HAP-1 (cell line): ENCODE results near the gene RBSN.

Source experiments
- DNase-seq, 2 experiments: peaks; one replicate each; pipeline ENCODE4 v3.0.0-alpha.2; 2016 to 2020; ENCODE audit warnings: low spot score in 2 of 2
- H3K27me3 ChIP-seq: fragments of 250-450 bp; sonication (Bioruptor Pico); 2 replicates; pipeline ENCODE4 v1.5.1; 2020; ENCODE audit warnings: low read depth, mild to moderate bottlenecking, moderate library complexity
- H3K36me3 ChIP-seq: fragments of 250-450 bp; sonication (Bioruptor Pico); replicated peaks from 2 replicates; pipeline ENCODE4 v1.5.1; 2020; ENCODE audit warnings: mild to moderate bottlenecking
- H3K4me1 ChIP-seq: fragments of 250-450 bp; sonication (Bioruptor Pico); 2 replicates; pipeline ENCODE4 v1.5.1; 2020; ENCODE audit warnings: mild to moderate bottlenecking
- H3K4me3 ChIP-seq: fragments of 250-450 bp; sonication (Bioruptor Pico); 2 replicates; pipeline ENCODE4 v1.5.1; 2020; ENCODE audit warnings: mild to moderate bottlenecking, moderate library complexity
- H3K9me3 ChIP-seq: fragments of 250-450 bp; sonication (Bioruptor Pico); 2 replicates; pipeline ENCODE4 v1.5.1; 2020; ENCODE audit warnings: mild to moderate bottlenecking, moderate library complexity
- in situ Hi-C: fragments of 300-500 bp; cut with MboI; formaldehyde crosslinking; loops from 3 replicates; pipeline ENCODE4 v1.14.3; 2020; ENCODE audit warnings: low sequenced_read_pairs, inconsistent platforms, mixed read lengths

RBSN gene

DNA sequence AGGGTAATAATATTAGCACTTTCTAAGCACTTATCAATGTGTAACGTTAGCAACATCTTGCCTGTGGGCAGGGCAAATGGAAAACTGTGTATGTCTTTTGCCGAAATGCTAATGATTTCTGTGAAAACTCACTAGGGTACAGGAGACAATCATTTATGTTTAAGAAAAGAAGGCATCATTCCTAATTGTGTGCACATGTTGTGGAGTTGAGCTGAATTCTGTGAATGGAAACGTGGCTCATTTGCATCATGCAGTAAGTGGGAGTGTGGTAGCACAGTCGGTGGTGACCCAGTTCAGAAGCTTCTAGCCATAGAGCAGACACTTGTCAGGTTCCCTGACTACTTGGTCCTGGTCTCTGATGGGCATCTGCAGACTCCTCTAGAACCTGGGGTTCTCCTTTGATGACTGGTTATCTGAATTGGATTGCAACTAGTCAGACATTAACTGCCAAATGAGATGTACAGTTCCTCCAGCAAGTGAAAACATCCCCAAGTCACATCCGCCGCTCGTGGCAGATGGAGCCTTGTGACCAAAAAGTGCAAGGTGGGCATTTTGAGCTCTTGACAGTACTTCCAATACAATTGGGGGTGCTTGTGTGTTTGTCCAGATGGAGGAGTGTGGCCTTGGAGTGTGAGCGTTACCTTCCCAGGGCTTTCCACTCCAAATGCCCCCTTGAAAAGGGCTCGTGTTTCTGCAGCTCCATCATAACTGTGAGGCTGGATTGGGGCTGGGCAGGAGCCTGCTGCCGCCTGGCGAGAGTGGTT lies 55.4 kb downstream of the RBSN start:
- Histone ChIP-seq H3K9me3 (no peaks in the 10 kb centered on the region), H3K27me3 (no peaks in the 10 kb centered on the region), H3K4me1 (peaks cover 3% of the 10 kb centered on the region; the same call in 1 of the 2 replicates), H3K36me3 (peaks cover 92% of the 10 kb centered on the region), H3K4me3 (no peak overlapping the region)
- in situ Hi-C loops = no loop called here
- no peak for DNase-seq

DNA sequence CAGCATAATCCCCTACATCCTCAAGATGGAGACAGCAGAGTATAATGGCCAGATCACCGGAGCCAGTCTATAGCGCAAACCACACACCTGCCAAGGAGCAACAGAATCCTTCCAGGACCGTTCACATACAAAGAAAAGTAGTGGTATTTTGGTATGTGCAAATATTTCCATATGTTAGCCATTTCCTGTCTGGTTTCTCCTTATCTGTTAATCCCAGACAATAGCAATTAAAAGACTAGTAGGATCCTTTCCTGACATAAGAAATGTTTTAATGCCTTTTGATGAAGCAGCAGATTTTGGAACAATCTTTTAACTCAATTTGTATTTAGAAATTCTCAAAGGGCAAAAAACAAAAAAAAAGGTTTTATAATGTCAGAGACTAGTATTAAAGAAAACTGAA lies 56.0 kb downstream of the RBSN start:
- in situ Hi-C loops = no loop called here
- peaks cover 89% of the 10 kb centered on the region for H3K36me3 ChIP-seq
- DNase-seq = no peak
- H3K27me3 ChIP-seq = no peaks in the 10 kb centered on the region
- no peaks in the 10 kb centered on the region for H3K9me3 ChIP-seq
- no peak overlapping the region for H3K4me3 ChIP-seq
- peaks cover 3% of the 10 kb centered on the region; the same call in 1 of the 2 replicates for H3K4me1 ChIP-seq

DNA sequence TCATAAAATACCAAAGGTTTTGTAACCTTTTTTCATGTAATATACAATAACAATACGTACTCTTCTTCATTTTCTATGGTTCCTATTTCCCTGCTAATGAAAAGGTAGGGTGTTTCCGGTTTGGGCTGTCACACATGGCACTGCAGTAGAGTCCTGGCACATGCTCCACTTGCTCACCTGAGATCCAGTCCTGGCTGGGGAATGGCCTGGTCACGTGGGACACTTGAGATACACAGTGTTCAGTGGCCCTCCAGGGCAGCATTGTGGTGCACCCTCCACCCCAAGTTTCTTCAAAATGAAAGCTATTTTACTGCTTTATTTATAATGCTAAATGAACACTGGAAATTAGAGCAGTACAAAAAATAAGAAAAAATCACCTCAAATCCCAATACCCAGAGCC lies 57.0 kb downstream of the RBSN start:
- no peak for DNase-seq
- peaks cover 3% of the 10 kb centered on the region; the same call in 1 of the 2 replicates for H3K4me1 ChIP-seq
- in situ Hi-C loops = no loop called here
- H3K27me3 ChIP-seq = no peaks in the 10 kb centered on the region
- H3K36me3 ChIP-seq = peaks cover 88% of the 10 kb centered on the region
- no peak overlapping the region for H3K4me3 ChIP-seq
- H3K9me3 ChIP-seq = no peaks in the 10 kb centered on the region

- in situ Hi-C loops = no loop called here
- no peaks in the 10 kb centered on the region for H3K9me3 ChIP-seq
- peaks cover 3% of the 10 kb centered on the region; the same call in 1 of the 2 replicates for H3K4me1 ChIP-seq
- H3K27me3 ChIP-seq = no peaks in the 10 kb centered on the region
- peaks cover 86% of the 10 kb centered on the region for H3K36me3 ChIP-seq
- no peak overlapping the region for H3K4me3 ChIP-seq
- no peak for DNase-seq
Measured at GRCh38 chr3:15040844-15041243, 58.1 kb downstream of the RBSN start.

DNA sequence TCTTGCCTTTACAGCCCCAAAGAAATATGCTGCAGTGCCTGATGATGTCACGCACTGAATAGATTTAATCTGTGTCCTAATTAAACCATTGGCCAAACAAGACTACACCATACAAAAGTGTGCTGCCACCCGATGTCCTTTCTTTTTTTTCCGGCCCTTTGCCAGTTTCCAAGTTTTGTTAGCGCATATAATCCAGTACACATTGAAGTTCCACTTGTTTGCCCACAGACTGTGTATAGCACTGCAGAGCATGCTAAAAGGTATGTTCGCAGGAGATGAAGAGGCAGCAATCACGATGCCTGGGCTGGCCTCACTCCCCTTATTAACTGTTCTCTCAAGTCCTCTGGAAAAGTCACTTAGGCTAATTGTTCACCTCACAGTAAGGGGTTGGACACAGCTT lies 60.6 kb downstream of the RBSN start:
- in situ Hi-C loops = no loop called here
- Histone ChIP-seq H3K9me3 (no peaks in the 10 kb centered on the region), H3K27me3 (no peaks in the 10 kb centered on the region), H3K36me3 (peaks cover 84% of the 10 kb centered on the region), H3K4me3 (no peak overlapping the region), H3K4me1 (peaks cover 3% of the 10 kb centered on the region; the same call in 1 of the 2 replicates)
- no peak for DNase-seq

DNA sequence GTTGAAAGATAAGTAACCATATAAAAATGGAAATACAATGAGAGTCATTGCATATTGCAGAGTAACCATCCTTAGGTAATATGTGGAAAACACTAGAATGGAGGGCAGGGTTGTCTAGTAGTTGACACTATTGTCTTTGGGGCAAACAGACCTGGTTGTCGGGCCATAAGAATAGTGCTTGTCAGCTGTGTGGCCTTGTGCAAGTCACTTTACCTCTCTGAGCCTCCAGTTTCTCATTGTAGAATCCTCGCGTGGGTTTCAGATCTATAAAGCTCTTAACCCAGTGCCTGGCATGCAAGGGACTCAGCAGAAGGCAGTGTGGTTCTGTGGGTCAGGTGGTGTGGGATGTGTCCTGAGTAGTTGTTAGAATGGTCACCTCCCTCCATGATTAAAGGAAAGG lies 65.8 kb downstream of the RBSN start:
- Histone ChIP-seq H3K4me1 (no peaks in the 10 kb centered on the region), H3K36me3 (peaks cover 77% of the 10 kb centered on the region)

GRCh38 chr3:15032650-15033049 lies 66.3 kb downstream of the RBSN start:
- peaks cover 75% of the 10 kb centered on the region for H3K36me3 ChIP-seq

More for the DNA sequence above, 65.8 kb downstream of the RBSN start:
- Histone ChIP-seq H3K9me3 (no peaks in the 10 kb centered on the region), H3K4me3 (no peak overlapping the region), H3K27me3 (no peaks in the 10 kb centered on the region)
- in situ Hi-C loops = no loop called here
- DNase-seq = no peak

GRCh38 chr3:15029625-15030024 lies 69.3 kb downstream of the RBSN start:
- in situ Hi-C loops = no loop called here
- H3K36me3 ChIP-seq = peaks cover 70% of the 10 kb centered on the region

More at GRCh38 chr3:15032650-15033049, 66.3 kb downstream of the RBSN start:
- no peak overlapping the region for H3K4me3 ChIP-seq
- no peaks in the 10 kb centered on the region for H3K27me3 ChIP-seq
- H3K9me3 ChIP-seq = no peaks in the 10 kb centered on the region
- DNase-seq = no peak
- no peaks in the 10 kb centered on the region for H3K4me1 ChIP-seq
- in situ Hi-C loops = no loop called here

GRCh38 chr3:15023719-15024118 lies 75.2 kb downstream of the RBSN start:
- DNase-seq = no peak
- Histone ChIP-seq H3K36me3 (peaks cover 71% of the 10 kb centered on the region), H3K9me3 (no peaks in the 10 kb centered on the region), H3K4me3 (no peak overlapping the region), H3K27me3 (no peaks in the 10 kb centered on the region), H3K4me1 (no peaks in the 10 kb centered on the region; the same call in 1 of the 2 replicates)
- in situ Hi-C loops = no loop called here

More at GRCh38 chr3:15029625-15030024, 69.3 kb downstream of the RBSN start:
- H3K4me1 ChIP-seq = no peaks in the 10 kb centered on the region; the same call in 1 of the 2 replicates
- no peaks in the 10 kb centered on the region for H3K27me3 ChIP-seq
- H3K9me3 ChIP-seq = no peaks in the 10 kb centered on the region
- DNase-seq = no peak
- H3K4me3 ChIP-seq = no peak overlapping the region

GRCh38 chr3:15023249-15023648 lies 75.7 kb downstream of the RBSN start:
- no peaks in the 10 kb centered on the region; the same call in 1 of the 2 replicates for H3K4me1 ChIP-seq
- no peak for DNase-seq
- no peak overlapping the region for H3K4me3 ChIP-seq
- H3K9me3 ChIP-seq = no peaks in the 10 kb centered on the region
- in situ Hi-C loops = no loop called here
- H3K27me3 ChIP-seq = no peaks in the 10 kb centered on the region
- H3K36me3 ChIP-seq = peaks cover 70% of the 10 kb centered on the region
